H1 (cell line): ENCODE data around the gene EMC10. TPM values are rescaled to one million over a fixed set of nuclear protein-coding genes. Genes with fewer than 3 reads are reported as not detected.

Experiments used
- CTCF ChIA-PET: fragments of 300-600 bp; sonication (Branson Sonifier 250); formaldehyde crosslinking; loops from one replicate; lab custom pipeline; 2021; ENCODE audit not compliant: partially characterized antibody; lab: Charles Lee
- POLR2A ChIA-PET: fragments of 300-600 bp; sonication (Branson Sonifier 250); formaldehyde crosslinking; loops from one replicate; lab custom pipeline; 2021; ENCODE audit warnings: inconsistent platforms; ENCODE audit not compliant: partially characterized antibody; lab: Charles Lee
- DNase-seq, 2 experiments: peaks; one replicate each; pipeline versions ENCODE4 v3.0.0 to v3.0.0-alpha.2; 2010 to 2022; ENCODE audit warnings: low spot score in 2 of 2, low read depth in 1 of 2, mixed read lengths in 1 of 2
- FAIRE-seq: peaks from 2 replicates; lab custom pipeline; 2011; peaks lifted over from hg19 to GRCh38; lab: Jason Lieb, UNC
- H2AFZ ChIP-seq: 2 replicates; pipeline ENCODE4 v1.8.1; 2012; ENCODE audit warnings: low read length, inconsistent platforms
- H2AK5ac ChIP-seq: 2 replicates; pipeline ENCODE4 v1.6.1; 2013; ENCODE audit warnings: low read depth, low read length
- H2BK120ac ChIP-seq: replicated peaks from 2 replicates; pipeline ENCODE3; 2013; ENCODE audit warnings: low read depth, low read length, inconsistent platforms
- H2BK12ac ChIP-seq: 2 replicates; pipeline ENCODE4 v1.6.1; 2013; ENCODE audit warnings: low read depth, low read length
- H2BK15ac ChIP-seq: 2 replicates; pipeline ENCODE4 v1.6.1; 2013; ENCODE audit warnings: low read length
- H2BK20ac ChIP-seq: 2 replicates; pipeline ENCODE4 v1.6.1; 2013; ENCODE audit warnings: low read length
- H2BK5ac ChIP-seq: 2 replicates; pipeline ENCODE4 v1.6.1; 2013; ENCODE audit warnings: low read depth, low read length
- H3K14ac ChIP-seq: 2 replicates; pipeline ENCODE4 v1.6.1; 2013; ENCODE audit warnings: inconsistent platforms; ENCODE audit not compliant: insufficient read length
- H3K18ac ChIP-seq: 2 replicates; pipeline ENCODE4 v1.6.1; 2013; ENCODE audit warnings: low read length; ENCODE audit errors: extremely low read depth
- H3K23ac ChIP-seq: 2 replicates; pipeline ENCODE4 v1.6.1; 2013; ENCODE audit warnings: inconsistent platforms; ENCODE audit not compliant: insufficient read length
- H3K23me2 ChIP-seq: 2 replicates; pipeline ENCODE4 v1.6.1; 2013; ENCODE audit warnings: low read depth, low read length
- H3K27ac ChIP-seq: 2 replicates; pipeline ENCODE4 v1.6.1; 2011; ENCODE audit warnings: low read depth, low read length, inconsistent platforms
- H3K27me3 ChIP-seq, 4 experiments: replicated peaks in 1 of 4; 1 replicate in 1 of 4; 2 replicates in 3 of 4; pipeline versions ENCODE4 v1.6.1 to v1.8.1; 2011 to 2013; ENCODE audit warnings: low read length in 3 of 4, mild to moderate bottlenecking in 3 of 4, inconsistent platforms in 2 of 4, mixed read lengths in 2 of 4, moderate library complexity in 1 of 4; ENCODE audit not compliant: control insufficient read depth in 3 of 4, insufficient read depth in 3 of 4; ENCODE audit errors: extremely low read depth in 1 of 4
- H3K36me3 ChIP-seq, 4 experiments: 2 replicates each; pipeline versions ENCODE4 v1.6.1 to v1.8.1; 2011 to 2013; ENCODE audit warnings: mild to moderate bottlenecking in 4 of 4, low read length in 3 of 4, moderate library complexity in 2 of 4, control low read depth in 1 of 4, inconsistent platforms in 1 of 4; ENCODE audit not compliant: insufficient read depth in 4 of 4, control insufficient read depth in 2 of 4
- H3K4ac ChIP-seq: replicated peaks from 2 replicates; pipeline ENCODE3; 2013; ENCODE audit warnings: low read length, low read depth, mixed read lengths, inconsistent platforms; ENCODE audit not compliant: insufficient read length
- H3K4me1 ChIP-seq, 4 experiments: replicated peaks in 1 of 4; 1 replicate in 1 of 4; 2 replicates in 3 of 4; pipeline versions ENCODE4 v1.6.1 to v1.8.1; 2011 to 2013; ENCODE audit warnings: low read length in 3 of 4, inconsistent platforms in 2 of 4, mixed read lengths in 1 of 4; ENCODE audit not compliant: insufficient read depth in 4 of 4, control insufficient read depth in 3 of 4
- H3K4me2 ChIP-seq, 2 experiments: 2 replicates each; pipeline versions ENCODE4 v1.6.1 to v1.8.1; 2011 to 2013; ENCODE audit warnings: low read depth in 2 of 2, low read length in 2 of 2, control low read depth in 1 of 2, inconsistent platforms in 1 of 2, mild to moderate bottlenecking in 1 of 2; ENCODE audit not compliant: insufficient read depth in 1 of 2
- H3K4me3 ChIP-seq, 4 experiments: fragments of 200-600, 300-600 bp in 1 of 4; sonication (generic), shearing (Covaris generic), sonication (Bioruptor Twin) in 1 of 4; 2 replicates each; pipeline versions ENCODE4 v1.5.1 to v1.8.1; 2011 to 2016; ENCODE audit warnings: low read length in 4 of 4, low read depth in 3 of 4, control low read depth in 2 of 4, inconsistent platforms in 2 of 4, mild to moderate bottlenecking in 2 of 4, mixed read lengths in 1 of 4, moderate library complexity in 1 of 4; ENCODE audit not compliant: insufficient read depth in 2 of 4; ENCODE audit errors: extremely low read depth in 1 of 4
- H3K56ac ChIP-seq: replicated peaks from 2 replicates; pipeline ENCODE3; 2013; ENCODE audit warnings: low read depth, mild to moderate bottlenecking, mixed read lengths, low read length, inconsistent platforms; ENCODE audit not compliant: insufficient read length
- H3K79me1 ChIP-seq: 2 replicates; pipeline ENCODE4 v1.6.1; 2013; ENCODE audit warnings: low read depth, low read length, control low read depth
- H3K79me2 ChIP-seq, 2 experiments: 2 replicates each; pipeline versions ENCODE4 v1.6.1 to v1.8.1; 2012 to 2013; ENCODE audit warnings: low read length in 2 of 2, mild to moderate bottlenecking in 2 of 2, inconsistent platforms in 1 of 2; ENCODE audit not compliant: insufficient read depth in 2 of 2, control insufficient read depth in 1 of 2
- H3K9ac ChIP-seq, 4 experiments: replicated peaks in 1 of 4; 1 replicate in 1 of 4; 2 replicates in 3 of 4; pipeline versions ENCODE4 v1.6.1 to v1.8.1; 2011 to 2013; ENCODE audit warnings: low read depth in 3 of 4, low read length in 3 of 4, control low read depth in 2 of 4, mild to moderate bottlenecking in 2 of 4, moderate library complexity in 2 of 4, inconsistent platforms in 1 of 4; ENCODE audit errors: extremely low read depth in 1 of 4
- H3K9me3 ChIP-seq, 2 experiments: 2 replicates each; pipeline versions ENCODE4 v1.6.1 to v1.8.1; 2012 to 2013; ENCODE audit warnings: mild to moderate bottlenecking in 2 of 2, moderate library complexity in 2 of 2, control low read depth in 1 of 2, inconsistent platforms in 1 of 2, low read depth in 1 of 2, low read length in 1 of 2, mixed read lengths in 1 of 2; ENCODE audit not compliant: insufficient read depth in 2 of 2
- H4K20me1 ChIP-seq, 2 experiments: replicated peaks in 1 of 2; 2 replicates each; pipeline versions ENCODE3 to v1.8.1; 2011 to 2013; ENCODE audit warnings: inconsistent platforms in 2 of 2, low read length in 2 of 2, mild to moderate bottlenecking in 1 of 2; ENCODE audit not compliant: insufficient read depth in 2 of 2, control insufficient read depth in 1 of 2
- H4K5ac ChIP-seq: 2 replicates; pipeline ENCODE4 v1.6.1; 2013; ENCODE audit warnings: low read length, low read depth, mixed read lengths, inconsistent platforms; ENCODE audit not compliant: insufficient read length
- H4K8ac ChIP-seq: 2 replicates; pipeline ENCODE4 v1.8.0; 2013; ENCODE audit warnings: mild to moderate bottlenecking, moderate library complexity, low read length, inconsistent platforms; ENCODE audit not compliant: insufficient read depth; ENCODE audit errors: extremely low read depth
- H4K91ac ChIP-seq: replicated peaks from 2 replicates; pipeline ENCODE3; 2013; ENCODE audit warnings: low read length, mixed read lengths, inconsistent platforms; ENCODE audit not compliant: insufficient read length
- CEBPB ChIP-seq: IDR thresholded peaks from 2 replicates; pipeline ENCODE4 v1.6.1; 2012; ENCODE audit warnings: low read depth, low read length
- CTBP2 ChIP-seq: IDR thresholded peaks from 2 replicates; pipeline ENCODE4 v1.7.0; 2011; ENCODE audit warnings: borderline replicate concordance, mild to moderate bottlenecking, moderate library complexity, mixed read lengths, low read length; ENCODE audit not compliant: insufficient read depth, insufficient read length
- EZH2 ChIP-seq: fragments of 200-600 bp; sonication (generic); IDR thresholded peaks from 2 replicates; pipeline ENCODE4 v1.7.1; 2012; ENCODE audit warnings: low read depth, mild to moderate bottlenecking, moderate library complexity, low read length, inconsistent platforms; ENCODE audit not compliant: severe bottlenecking
- RBBP5 ChIP-seq: IDR thresholded peaks from 2 replicates; pipeline ENCODE4 v1.7.1; 2012; ENCODE audit warnings: low read depth, mild to moderate bottlenecking, inconsistent platforms, low read length, moderate library complexity, borderline replicate concordance
- RNF2 ChIP-seq: fragments of 200-900, 300-1000 bp; sonication (generic); IDR thresholded peaks from 2 replicates; pipeline ENCODE4 v1.7.1; 2016; ENCODE audit warnings: borderline replicate concordance, low read depth, mild to moderate bottlenecking, antibody characterized with exemption, low read length; ENCODE audit not compliant: poor library complexity, severe bottlenecking; ENCODE audit errors: missing control alignments
- SRF ChIP-seq: IDR thresholded peaks from 2 replicates; pipeline ENCODE4 v1.6.1; 2011; ENCODE audit warnings: mild to moderate bottlenecking, low read depth, low read length, moderate library complexity
- WGBS, 2 experiments: shearing (Covaris generic) in 1 of 2; methylation state at CpG; one replicate each; pipeline versions ENCODE4 v1.1.6 to v1.1.7; 2013 to 2015; ENCODE audit warnings: low lambda C conversion rate in 2 of 2, mixed read lengths in 2 of 2, inconsistent platforms in 1 of 2, low coverage in 1 of 2, missing lambda C conversion rate in 1 of 2; ENCODE audit not compliant: insufficient replicate concordance in 2 of 2, insufficient coverage in 1 of 2, insufficient read length in 1 of 2; ENCODE audit errors: extremely low coverage in 1 of 2, missing lambda C conversion rate in 1 of 2; 5-methylcytosine and 5-hydroxymethylcytosine counted together
- polyA plus RNA-seq, 7 experiments: library from polyadenylated mRNA; depleted of rRNA in 3 of 7; stranded (reverse) in 5 of 7; unstranded in 2 of 7; fragments of >200 nt in 5 of 7; fragments of 200-250 nt in 2 of 7; gene quantifications; 1 replicate in 5 of 7; 2 replicates in 1 of 7; 4 replicates in 1 of 7; pipeline versions ENCODE4 v1.2.1 to v1.2.3, GENCODE V29; 2011 to 2013; ENCODE audit warnings: missing spikeins in 2 of 7, mixed read lengths in 2 of 7
- total RNA-seq: library from RNA; stranded (reverse); fragmentation: NEBNext Ultra II Directional; extraction: Animal tissue kit (Norgen Biotek cat#: 25700); gene quantifications from 2 replicates; pipeline ENCODE4 v1.2.1, GENCODE V29; 2021

EMC10 gene
- total and polyA plus RNA-seq, 2 of the 8 experiments (the other 6 are each of a cell fraction or from before 2014, with no cell fraction given): 77.6 to 103 TPM

DNA sequence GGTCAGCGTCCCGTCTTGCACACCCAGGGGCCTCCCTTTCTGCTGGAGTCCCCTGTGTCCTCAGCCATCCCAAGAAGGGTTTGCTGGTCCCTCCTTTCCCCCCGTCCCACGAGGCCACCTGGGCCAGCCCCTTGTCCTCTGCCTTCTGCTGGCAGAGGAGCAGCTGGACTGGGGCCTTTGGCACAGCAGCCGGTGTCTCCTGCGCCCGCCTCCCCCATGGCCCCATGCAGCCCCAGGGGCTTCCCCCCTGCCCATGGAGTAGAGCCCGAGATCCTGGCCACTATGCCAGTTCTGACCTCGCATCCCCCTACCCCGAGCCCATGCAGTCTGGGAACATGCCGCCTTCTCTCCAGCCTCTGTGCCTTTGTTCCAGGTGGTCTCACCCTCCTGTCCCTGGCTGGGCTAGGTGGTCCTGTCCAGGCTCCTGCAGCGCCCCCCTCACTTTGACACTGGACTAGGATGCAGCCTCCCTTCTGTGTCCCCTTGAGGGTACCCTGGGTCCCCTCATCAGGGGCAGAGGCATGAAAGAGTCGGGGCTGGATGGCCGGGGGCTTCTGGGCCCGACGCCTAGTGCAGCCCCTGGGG, 6.1 kb downstream of the EMC10 start:
- Histone ChIP-seq H4K20me1 (peaks cover 7 to 8% of the 10 kb centered on the region in 2 experiments), H3K79me2 (peaks cover 4 to 13% of the 10 kb centered on the region in 2 experiments; a peak in 3 of 4 replicates), H3K4me3 (no peak overlapping the region), H2AFZ (no peak overlapping the region), H4K91ac (no peak overlapping the region), H4K5ac (no peak overlapping the region), H3K23ac (no peak overlapping the region), H2BK120ac (no peak overlapping the region), H3K9ac (no peak overlapping the region), H3K4me1 (no peaks in the 10 kb centered on the region), H3K4ac (no peak overlapping the region), H4K8ac (no peak overlapping the region), H3K9me3 (peaks cover 23 to 29% of the 10 kb centered on the region in 2 experiments), H2AK5ac (no peak overlapping the region), H3K4me2 (no peak overlapping the region), H2BK5ac (no peak overlapping the region), H3K23me2 (no peaks in the 10 kb centered on the region), H3K14ac (no peak overlapping the region), H2BK12ac (no peak overlapping the region), H3K56ac (no peak overlapping the region), H3K18ac (no peak overlapping the region), H3K79me1 (peaks cover 10% of the 10 kb centered on the region), H2BK15ac (no peak overlapping the region), H3K27me3 (peaks cover 0 to 12% (median 7%) of the 10 kb centered on the region in 4 experiments; a peak in 5 of 7 replicates), H2BK20ac (no peak overlapping the region), H3K36me3 (peaks cover 2 to 53% (median 12%) of the 10 kb centered on the region in 4 experiments; a peak in 6 of 8 replicates), H3K27ac (no peak overlapping the region)
- no peak for FAIRE-seq
- POLR2A ChIA-PET: no interaction called here
- CTCF ChIA-PET: interaction anchor here (0.6 kb wide), 1 partner anchor 125 kb away, joined by 3 read pairs; no protein-coding TSS in a partner anchor
- no peak for DNase-seq
- WGBS, 2 experiments: 82% methylated on average over 9 of the region's 16 CpGs; no CpG with 5 or more reads in 1 of the 2 experiments
- TF ChIP-seq CEBPB (no peak), RNF2 (no peak), SRF (no peak), CTBP2 (no peak), EZH2 (no peak), RBBP5 (no peak)
